Astrocyte (in vitro differentiated cells and primary cell): Measurements from ENCODE around the gene TNFAIP2.

Source experiments
- CTCF ChIP-seq: IDR thresholded peaks from 2 replicates; pipeline ENCODE4 v1.5.1; 2011; ENCODE audit warnings: low read depth, mild to moderate bottlenecking, inconsistent platforms, low read length, moderate library complexity; ENCODE audit not compliant: insufficient read depth
- EZH2 ChIP-seq: IDR thresholded peaks from 2 replicates; pipeline ENCODE4 v1.6.1; 2012; ENCODE audit warnings: mild to moderate bottlenecking, low read length, inconsistent platforms; ENCODE audit not compliant: insufficient read depth

- TF ChIP-seq CTCF (no peak), EZH2 (no peak)
Measured at GRCh38 chr14:103121846-103122584, 1.2 kb upstream of the TNFAIP2 start.
